Ramos (cell line): ENCODE measurements around the gene EPB41L2.
"Not testable (repeated sequence)": the region's sequence is repeated elsewhere in the genome, so short reads cannot be mapped to it uniquely, and the experiment has no call there.

ENCODE experiments used
- in situ Hi-C: fragments of 300-500 bp; cut with MboI; formaldehyde crosslinking; loops from one replicate; pipeline ENCODE4 v1.14.3; 2022; ENCODE audit warnings: low sequenced_read_pairs; ENCODE audit not compliant: unreplicated experiment

EPB41L2 gene

DNA sequence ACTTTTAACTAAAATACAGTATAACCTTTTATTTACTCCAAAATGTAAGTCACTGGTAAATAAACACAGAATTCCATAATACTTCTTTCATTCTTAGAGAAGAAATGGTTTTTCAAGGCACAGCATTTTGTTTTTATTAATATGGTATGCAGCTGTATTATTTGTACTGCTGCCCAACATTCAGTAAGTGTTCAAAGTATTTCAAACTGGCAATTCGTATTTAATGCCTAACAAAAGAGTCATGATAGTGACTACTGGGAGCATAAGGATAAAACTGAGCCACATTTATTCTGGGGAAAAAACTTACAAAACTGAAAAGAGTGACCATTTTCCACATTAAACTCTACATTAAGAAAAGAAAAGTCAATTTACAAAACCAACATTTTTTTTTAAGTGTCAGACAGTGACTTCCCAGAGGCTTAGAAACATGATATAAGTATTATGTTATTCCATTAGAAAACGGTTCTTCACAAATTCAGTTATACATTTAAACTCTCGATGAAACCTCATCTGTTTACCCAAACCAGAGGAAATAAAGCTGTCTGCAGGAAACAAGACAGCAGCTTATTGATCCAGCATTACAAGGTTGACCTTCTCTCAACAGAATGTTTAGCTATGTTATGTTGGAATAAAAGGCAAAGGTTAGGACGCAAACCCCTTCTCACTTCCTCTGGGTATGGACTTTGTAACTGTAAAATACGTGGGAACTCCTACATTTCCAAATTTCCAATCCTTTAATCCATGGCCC, 24.3 kb downstream of the EPB41L2 start:
- in situ Hi-C loops: no loop called here

DNA sequence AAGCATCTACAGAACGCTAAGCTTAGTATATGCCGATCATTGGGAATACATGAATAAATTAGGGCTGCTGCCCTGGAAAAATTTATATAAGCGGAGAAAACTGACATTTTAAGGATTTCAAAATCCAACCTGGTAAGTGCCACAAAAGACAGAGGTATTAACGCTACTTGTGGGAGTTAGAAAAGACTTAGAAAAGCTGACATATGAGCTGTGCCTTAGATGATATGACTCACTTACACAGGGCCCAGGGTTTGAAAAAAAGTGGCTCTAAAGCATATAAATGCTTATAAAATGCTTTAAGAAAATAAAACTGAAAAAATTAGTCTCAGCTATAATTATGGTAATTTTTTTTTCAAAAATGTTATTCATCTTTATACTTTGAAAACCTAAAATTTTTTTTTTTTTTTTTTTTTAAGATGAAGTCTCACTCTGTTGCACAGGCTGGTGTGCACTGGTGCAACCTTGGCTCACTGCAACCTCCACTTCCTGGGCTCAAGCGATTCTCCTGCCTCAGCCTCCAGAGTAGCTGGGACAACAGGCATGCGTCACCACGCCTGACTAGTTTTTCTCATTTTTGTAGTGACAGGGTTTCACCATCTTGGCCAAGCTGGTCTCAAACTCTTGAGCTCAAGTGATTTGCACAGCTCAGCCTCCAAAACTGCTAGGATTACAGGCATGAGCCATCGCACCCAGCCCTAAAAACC, 25.7 kb downstream of the EPB41L2 start:
- in situ Hi-C loops: no loop called here

DNA sequence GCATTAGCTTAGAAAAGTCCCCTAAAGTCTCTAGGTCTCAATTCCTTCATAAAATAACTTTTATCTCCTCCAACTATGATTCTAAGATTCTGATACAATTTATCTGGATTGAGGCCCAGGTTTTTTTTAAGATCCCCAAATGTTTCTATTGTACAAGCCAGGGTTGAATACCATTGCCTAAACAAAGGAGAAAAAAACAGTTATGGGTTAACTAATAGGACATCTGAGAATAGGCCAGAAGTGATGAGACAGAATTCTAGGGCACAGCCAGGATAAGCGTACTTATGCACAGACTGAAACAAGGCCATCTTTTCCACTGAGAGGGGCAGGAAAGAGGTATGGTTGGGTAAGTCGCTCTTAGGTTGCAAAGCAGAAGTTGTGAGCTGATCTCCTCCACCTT, 26.4 kb downstream of the EPB41L2 start:
- in situ Hi-C loops: no loop called here

- in situ Hi-C loops: no loop called here
These were observed 26.9 kb downstream of the EPB41L2 start for GRCh38 chr6:131036143-131036542.

DNA sequence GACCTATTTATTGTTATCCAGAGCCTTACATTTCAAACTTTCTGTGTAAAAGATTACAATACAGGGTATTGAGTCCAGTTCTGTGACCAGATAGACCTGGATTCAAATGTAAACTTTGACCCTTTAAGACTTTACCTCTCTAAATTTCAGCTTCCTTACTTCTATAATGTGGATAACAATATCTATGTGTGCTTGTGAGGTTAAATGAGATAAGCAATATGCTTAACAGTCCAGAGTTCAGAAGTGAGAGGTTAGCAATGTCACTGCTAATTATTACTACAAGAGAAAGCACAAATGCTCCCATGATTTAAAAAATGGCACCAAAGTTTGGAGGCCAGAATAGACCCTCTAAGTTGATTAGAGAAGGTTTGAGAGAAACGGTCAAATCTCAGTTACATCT, 27.5 kb downstream of the EPB41L2 start:
- in situ Hi-C loops: no loop called here

DNA sequence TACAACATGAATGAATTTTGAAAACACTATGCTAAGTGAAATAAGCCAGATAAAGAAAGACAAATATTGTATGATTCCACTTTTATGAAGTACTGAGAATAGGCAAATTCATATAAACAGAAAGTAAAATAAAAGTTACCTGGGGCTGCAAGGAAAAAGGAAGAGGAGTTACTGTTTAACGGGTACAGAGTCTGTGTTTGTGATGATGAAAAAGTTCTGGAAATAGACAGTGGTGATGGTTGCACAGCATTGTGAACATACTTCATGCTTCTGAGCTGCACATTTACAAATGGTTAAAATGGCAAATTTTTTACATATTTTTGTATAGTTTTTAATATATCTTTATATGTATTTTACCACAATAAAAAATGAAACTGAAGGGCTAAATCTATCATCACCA, 29.4 kb downstream of the EPB41L2 start:
- in situ Hi-C loops: no loop called here

- in situ Hi-C loops: no loop called here
These were observed 33.3 kb downstream of the EPB41L2 start for GRCh38 chr6:131029626-131030297.

- in situ Hi-C loops: no loop called here
These were observed 35.7 kb downstream of the EPB41L2 start for GRCh38 chr6:131027326-131027725.

GRCh38 chr6:131026243-131026642, 36.8 kb downstream of the EPB41L2 start:
- in situ Hi-C loops: no loop called here

GRCh38 chr6:131024565-131024964, 38.5 kb downstream of the EPB41L2 start:
- in situ Hi-C loops: no loop called here

DNA sequence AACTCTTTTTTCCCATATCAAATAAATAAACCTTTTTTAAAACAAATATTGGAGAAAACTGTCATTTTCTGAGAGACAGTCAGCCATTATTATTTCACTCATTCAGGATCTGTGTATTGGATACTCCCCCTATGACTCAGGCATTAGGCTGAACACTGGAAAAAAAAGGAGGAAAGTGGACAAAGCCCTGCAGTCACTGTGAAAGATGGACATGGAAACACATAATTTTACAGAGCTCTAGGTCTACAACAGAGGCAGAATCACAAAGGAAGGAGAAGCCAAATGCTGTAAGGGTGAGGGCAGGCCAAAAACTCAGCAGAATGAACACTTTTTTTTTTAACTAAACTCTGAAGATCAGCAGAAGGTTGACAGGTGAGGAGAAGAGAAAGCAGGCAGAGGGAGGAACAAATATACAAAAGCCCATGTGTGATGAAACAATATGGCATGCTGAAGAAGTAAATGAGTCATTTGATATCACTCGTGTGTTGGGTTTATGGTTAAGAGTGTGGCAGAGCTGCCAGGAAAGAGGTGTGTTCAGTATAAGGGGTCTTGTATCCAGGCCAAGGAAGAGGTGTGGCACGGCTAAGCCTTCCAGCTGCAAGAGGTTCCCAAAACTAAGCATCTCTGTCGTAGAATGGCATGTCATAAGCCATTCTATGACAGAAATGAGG, 39.1 kb downstream of the EPB41L2 start:
- in situ Hi-C loops: no loop called here

GRCh38 chr6:131022691-131023090, 40.4 kb downstream of the EPB41L2 start:
- in situ Hi-C loops: no loop called here

GRCh38 chr6:131017962-131018361, 45.1 kb downstream of the EPB41L2 start:
- in situ Hi-C loops: no loop called here

DNA sequence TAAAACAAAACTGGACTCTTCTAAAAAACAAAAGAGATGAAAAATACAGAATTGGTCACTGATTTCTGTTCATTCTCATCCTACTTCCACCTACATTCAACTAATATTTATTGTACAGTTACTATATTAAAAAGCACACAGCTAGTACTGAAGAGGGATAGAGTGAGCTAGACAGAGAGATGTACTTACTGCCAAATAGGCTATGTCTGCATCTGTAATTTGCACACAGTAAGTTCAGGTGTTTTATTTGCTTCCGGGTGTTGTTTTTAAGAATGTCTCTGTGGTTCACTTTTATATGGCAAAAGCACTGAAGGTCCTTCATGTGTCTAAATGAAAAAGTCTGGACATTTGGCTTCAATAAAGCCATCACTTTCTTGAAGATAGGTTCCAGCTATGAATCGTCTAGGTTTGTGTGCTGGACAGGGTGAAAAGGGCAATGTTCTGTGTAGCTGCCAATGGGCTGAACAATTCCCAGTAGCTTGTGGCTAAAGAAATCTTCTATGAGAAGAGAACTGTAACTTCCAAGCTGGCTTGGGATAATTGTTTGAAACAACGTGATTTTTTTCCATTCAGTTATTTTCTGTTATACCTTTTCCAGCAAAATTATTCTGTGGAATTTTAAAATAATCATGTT, 47.3 kb downstream of the EPB41L2 start:
- in situ Hi-C loops: no loop called here

GRCh38 chr6:131015025-131015591, 47.9 kb downstream of the EPB41L2 start:
- in situ Hi-C loops: no loop called here

DNA sequence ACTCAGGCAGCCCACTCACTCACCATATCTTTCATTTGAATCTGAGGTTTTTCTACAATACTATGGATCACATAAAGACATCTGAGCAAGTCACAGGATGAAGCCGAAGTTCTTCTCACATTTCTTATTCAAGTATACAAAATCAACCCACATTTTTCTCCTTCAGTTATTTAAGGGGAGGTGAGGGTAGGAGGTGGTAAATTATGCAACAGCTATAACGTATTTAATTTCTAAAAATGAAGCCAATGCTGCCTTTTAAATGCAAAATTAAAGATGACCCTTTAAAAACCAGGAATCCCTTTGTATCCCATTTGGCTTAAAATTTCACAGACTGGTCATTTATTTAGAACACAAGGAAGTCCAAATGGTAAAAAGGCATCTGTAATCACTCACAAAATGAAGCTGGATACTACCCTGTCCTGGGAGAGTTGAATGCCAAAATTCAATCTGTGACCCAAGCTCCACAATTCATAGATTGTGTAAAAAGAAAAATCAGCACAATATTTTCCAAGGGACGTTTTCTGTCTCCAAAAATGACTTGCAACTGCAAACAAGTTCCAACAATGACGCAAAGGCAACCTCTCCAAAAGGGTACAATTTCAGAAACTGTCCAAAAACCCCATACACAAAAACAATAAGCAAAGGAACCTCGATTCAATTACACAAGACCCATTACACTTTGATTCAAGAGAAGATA, 48.8 kb downstream of the EPB41L2 start:
- in situ Hi-C loops: no loop called here

- in situ Hi-C loops: no loop called here
These were observed 49.5 kb downstream of the EPB41L2 start for GRCh38 chr6:131013495-131013894.

GRCh38 chr6:131009790-131010189, 53.3 kb downstream of the EPB41L2 start:
- in situ Hi-C loops: no loop called here

- in situ Hi-C loops: not testable (repeated sequence)
These were observed 54.1 kb downstream of the EPB41L2 start for GRCh38 chr6:131008965-131009364.
